Endothelial cell of umbilical vein (primary cell): ENCODE measurements around the gene TSPAN15. TPM values are rescaled to one million over a fixed set of nuclear protein-coding genes. Genes with fewer than 3 reads are reported as not detected.

Experiments used
- BruUV-seq: library from RNA; stranded (reverse); fragments of 400-500 nt; replicated peaks from 2 replicates; lab custom pipeline; 2021; lab: Mats Ljungman, UMichigan
- CTCF ChIA-PET: fragments of 300-600, 350-600 bp; sonication (Branson Sonifier 250); formaldehyde crosslinking; loops from one replicate; lab custom pipeline; 2021; ENCODE audit warnings: antibody characterized with exemption, inconsistent platforms; lab: Charles Lee
- POLR2A ChIA-PET: fragments of 300-600, 350-600 bp; sonication (Branson Sonifier 250); formaldehyde crosslinking; loops from one replicate; lab custom pipeline; 2021; ENCODE audit warnings: antibody characterized with exemption, inconsistent platforms; lab: Charles Lee
- DNase-seq: peaks from one replicate; pipeline ENCODE4 v3.0.0-alpha.2; 2011; ENCODE audit warnings: low read depth, low spot score
- FAIRE-seq: peaks from 2 replicates; lab custom pipeline; 2011; peaks lifted over from hg19 to GRCh38; lab: Jason Lieb, UNC
- H2AFZ ChIP-seq: 2 replicates; pipeline ENCODE4 v1.6.0; 2012; ENCODE audit warnings: low read depth, low read length, control low read depth, inconsistent platforms
- H3K27ac ChIP-seq: 2 replicates; pipeline ENCODE4 v1.5.1; 2011; ENCODE audit warnings: low read depth, mild to moderate bottlenecking, control low read depth, low read length, moderate library complexity; ENCODE audit not compliant: insufficient read depth
- H3K27me3 ChIP-seq, 2 experiments: 2 replicates each; pipeline versions ENCODE4 v1.6.0 to v1.6.1; 2011; ENCODE audit warnings: low read length in 2 of 2, mixed read lengths in 1 of 2; ENCODE audit not compliant: control insufficient read depth in 2 of 2, insufficient read depth in 2 of 2
- H3K36me3 ChIP-seq, 2 experiments: 2 replicates in 1 of 2; 3 replicates in 1 of 2; pipeline ENCODE4 v1.5.1; 2011; ENCODE audit warnings: low read length in 2 of 2, mild to moderate bottlenecking in 1 of 2, moderate library complexity in 1 of 2; ENCODE audit not compliant: control insufficient read depth in 2 of 2, insufficient read depth in 2 of 2; ENCODE audit errors: extremely low read depth in 1 of 2
- H3K4me1 ChIP-seq: 3 replicates; pipeline ENCODE4 v1.5.1; 2011; ENCODE audit warnings: mild to moderate bottlenecking, low read length; ENCODE audit not compliant: control insufficient read depth, insufficient read depth; ENCODE audit errors: extremely low read depth
- H3K4me2 ChIP-seq: 2 replicates; pipeline ENCODE4 v1.6.1; 2011; ENCODE audit warnings: low read length, control low read depth, mixed read lengths; ENCODE audit not compliant: insufficient read depth
- H3K4me3 ChIP-seq, 3 experiments: fragments of 200-600 bp in 1 of 3; sonication (generic), shearing (Covaris generic) in 1 of 3; replicated peaks in 1 of 3; 2 replicates each; pipeline ENCODE4 v1.5.1; 2011 to 2016; ENCODE audit warnings: control low read depth in 3 of 3, low read length in 3 of 3, mild to moderate bottlenecking in 2 of 3, inconsistent platforms in 1 of 3, low read depth in 1 of 3, moderate library complexity in 1 of 3; ENCODE audit not compliant: insufficient read depth in 1 of 3
- H3K79me2 ChIP-seq: 2 replicates; pipeline ENCODE4 v1.6.0; 2012; ENCODE audit warnings: low read length, inconsistent platforms; ENCODE audit not compliant: control insufficient read depth, insufficient read depth
- H3K9ac ChIP-seq: replicated peaks from 2 replicates; pipeline ENCODE3; 2011; ENCODE audit warnings: low read length, control low read depth; ENCODE audit not compliant: insufficient read depth; ENCODE audit errors: extremely low read depth
- H3K9me1 ChIP-seq: replicated peaks from 3 replicates; pipeline ENCODE4 v1.6.0; 2011; ENCODE audit warnings: mild to moderate bottlenecking, low read length; ENCODE audit not compliant: control insufficient read depth, insufficient read depth; ENCODE audit errors: extremely low read depth
- H3K9me3 ChIP-seq: replicated peaks from 2 replicates; pipeline ENCODE4 v1.5.1; 2012; ENCODE audit warnings: low read length, inconsistent platforms; ENCODE audit not compliant: control insufficient read depth, insufficient read depth
- H4K20me1 ChIP-seq: replicated peaks from 2 replicates; pipeline ENCODE3; 2011; ENCODE audit warnings: mild to moderate bottlenecking, low read length; ENCODE audit not compliant: control insufficient read depth, insufficient read depth; ENCODE audit errors: extremely low read depth
- FOS ChIP-seq: IDR thresholded peaks from 2 replicates; pipeline ENCODE4 v1.6.1; 2011; ENCODE audit warnings: mild to moderate bottlenecking, low read length, moderate library complexity, borderline replicate concordance; ENCODE audit not compliant: insufficient read depth
- GATA2 ChIP-seq: IDR thresholded peaks from 2 replicates; pipeline ENCODE4 v1.7.0; 2011; ENCODE audit warnings: low read depth, mild to moderate bottlenecking, moderate library complexity, mixed read lengths, low read length; ENCODE audit not compliant: insufficient read length, insufficient read depth
- JUN ChIP-seq: IDR thresholded peaks from 2 replicates; pipeline ENCODE4 v1.6.1; 2011; ENCODE audit warnings: borderline replicate concordance, low read depth; ENCODE audit not compliant: insufficient read length, insufficient read depth
- POLR2A ChIP-seq: IDR thresholded peaks from 2 replicates; pipeline ENCODE4 v1.6.1; 2012; ENCODE audit warnings: low read depth, mild to moderate bottlenecking, control low read depth, low read length
- POLR2AphosphoS5 ChIP-seq: IDR thresholded peaks from 2 replicates; pipeline ENCODE4 v1.6.1; 2012; ENCODE audit warnings: low read depth, mild to moderate bottlenecking, control low read depth, low read length, moderate library complexity; ENCODE audit not compliant: insufficient read depth
- dilution Hi-C: fragments of 300-500 bp; cut with MboI; formaldehyde crosslinking; loops from one replicate; pipeline ENCODE4 v1.15.0; 2019; ENCODE audit warnings: low sequenced_read_pairs; ENCODE audit not compliant: extremely low pct_ligation_motif_present
- intact Hi-C: fragments of 100-400 bp; cut with micrococcal nuclease; formaldehyde crosslinking; loops from one replicate; pipeline ENCODE4 v1.10.0; 2022
- polyA plus RNA-seq, 4 experiments: library from polyadenylated mRNA; depleted of rRNA in 3 of 4; stranded (reverse) in 3 of 4; unstranded in 1 of 4; fragments of >200 nt; gene quantifications; 2 replicates each; pipeline versions ENCODE4 v1.2.1 to v1.2.3, GENCODE V29; 2011 to 2012; ENCODE audit warnings: missing spikeins in 1 of 4
- total RNA-seq: library from RNA; stranded (reverse); gene quantifications from 2 replicates; pipeline ENCODE4 v1.2.3, GENCODE V29; 2021
- TF ChIP-seq, protein P1 (sequence below), 2 donors: IDR thresholded peaks; 1 replicate in 1 of 2; 2 replicates in 1 of 2; pipeline ENCODE4 v1.5.1; 2011; ENCODE audit warnings: low read length in 2 of 2, mild to moderate bottlenecking in 2 of 2, moderate library complexity in 2 of 2, control low read depth in 1 of 2, inconsistent platforms in 1 of 2, low read depth in 1 of 2; ENCODE audit not compliant: insufficient read depth in 1 of 2; ENCODE audit errors: extremely low read depth in 1 of 2
- TF ChIP-seq, protein P2 (sequence below): IDR thresholded peaks from 2 replicates; pipeline ENCODE4 v1.6.1; 2011; ENCODE audit not compliant: insufficient read depth, insufficient read length

Gene TSPAN15
- total and polyA plus RNA-seq, 2 donors (not counting 3 experiments of a cell fraction or from before 2014, with no cell fraction given): 78.4 to 189 TPM

DNA sequence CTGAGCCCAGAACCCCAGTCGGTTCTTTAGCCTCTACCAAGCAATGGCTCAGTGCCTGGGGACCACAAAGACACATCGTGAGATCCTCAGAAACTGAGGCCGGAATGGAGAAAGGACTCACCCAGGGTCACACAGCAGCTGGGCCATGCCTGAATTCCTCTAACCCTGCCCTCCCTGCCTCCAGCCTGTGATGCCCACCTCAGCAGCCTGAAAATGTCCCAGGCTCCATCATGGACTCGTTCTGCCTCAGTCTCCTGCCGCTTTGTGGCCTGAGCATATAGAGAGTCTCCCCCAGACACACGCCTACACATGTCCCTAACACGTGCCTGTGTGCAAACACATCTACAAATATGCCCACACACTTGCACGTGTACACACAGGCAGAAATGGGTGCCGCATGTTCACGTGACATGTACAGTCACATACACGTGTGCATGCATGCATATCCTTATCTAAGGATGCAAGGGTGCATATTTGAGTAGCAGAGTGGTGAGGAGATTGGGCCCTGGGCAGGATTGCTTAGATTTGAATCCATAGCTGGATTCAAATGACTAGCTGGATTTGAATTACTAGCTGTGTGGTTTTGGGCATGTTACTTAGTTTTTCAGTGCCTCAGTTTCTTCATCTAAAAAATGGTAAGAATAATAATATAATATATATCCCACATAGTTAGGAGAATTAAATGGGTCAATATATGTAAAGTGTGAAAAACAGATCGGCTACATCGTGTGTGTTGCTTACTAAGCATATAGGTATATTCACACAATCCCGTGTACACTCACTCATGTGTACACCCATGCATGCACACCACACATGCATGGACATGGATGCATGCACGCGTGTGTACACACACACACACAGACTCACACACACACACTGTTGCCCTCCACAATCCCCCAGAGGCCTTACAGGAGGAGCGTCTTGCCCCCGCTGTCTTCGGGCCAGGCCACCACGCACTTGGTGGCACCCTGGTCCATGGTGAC is 36.9 kb upstream of the TSPAN15 start:
- FAIRE-seq: no peak
- H3K4me1 ChIP-seq: peaks cover 7% of the 10 kb centered on the region
- TF ChIP-seq GATA2: no peak
- no peak for TF ChIP-seq FOS
- TF ChIP-seq, protein P1, sequence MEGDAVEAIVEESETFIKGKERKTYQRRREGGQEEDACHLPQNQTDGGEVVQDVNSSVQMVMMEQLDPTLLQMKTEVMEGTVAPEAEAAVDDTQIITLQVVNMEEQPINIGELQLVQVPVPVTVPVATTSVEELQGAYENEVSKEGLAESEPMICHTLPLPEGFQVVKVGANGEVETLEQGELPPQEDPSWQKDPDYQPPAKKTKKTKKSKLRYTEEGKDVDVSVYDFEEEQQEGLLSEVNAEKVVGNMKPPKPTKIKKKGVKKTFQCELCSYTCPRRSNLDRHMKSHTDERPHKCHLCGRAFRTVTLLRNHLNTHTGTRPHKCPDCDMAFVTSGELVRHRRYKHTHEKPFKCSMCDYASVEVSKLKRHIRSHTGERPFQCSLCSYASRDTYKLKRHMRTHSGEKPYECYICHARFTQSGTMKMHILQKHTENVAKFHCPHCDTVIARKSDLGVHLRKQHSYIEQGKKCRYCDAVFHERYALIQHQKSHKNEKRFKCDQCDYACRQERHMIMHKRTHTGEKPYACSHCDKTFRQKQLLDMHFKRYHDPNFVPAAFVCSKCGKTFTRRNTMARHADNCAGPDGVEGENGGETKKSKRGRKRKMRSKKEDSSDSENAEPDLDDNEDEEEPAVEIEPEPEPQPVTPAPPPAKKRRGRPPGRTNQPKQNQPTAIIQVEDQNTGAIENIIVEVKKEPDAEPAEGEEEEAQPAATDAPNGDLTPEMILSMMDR (IDR thresholded peaks at IDR 0.05; ENCODE audit: extremely low read depth in 1 of 2, insufficient read depth in 1 of 2, low read depth in 1 of 2, low read length in 2 of 2): no peak
- TF ChIP-seq, protein P2, sequence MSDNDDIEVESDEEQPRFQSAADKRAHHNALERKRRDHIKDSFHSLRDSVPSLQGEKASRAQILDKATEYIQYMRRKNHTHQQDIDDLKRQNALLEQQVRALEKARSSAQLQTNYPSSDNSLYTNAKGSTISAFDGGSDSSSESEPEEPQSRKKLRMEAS: no peak
- no peak for TF ChIP-seq POLR2A
- TF ChIP-seq POLR2AphosphoS5: no peak
- TF ChIP-seq JUN: no peak
- H2AFZ ChIP-seq: no peak overlapping the region
- H3K9me3 ChIP-seq: no peaks in the 10 kb centered on the region
- H3K9me1 ChIP-seq: no peaks in the 10 kb centered on the region
- H3K9ac ChIP-seq: no peak overlapping the region
- H3K4me2 ChIP-seq: no peak overlapping the region
- POLR2A ChIA-PET: interaction anchor here (1.0 kb wide), 1 partner anchor 35 kb away, joined by 3 read pairs; no protein-coding TSS in a partner anchor
- no peak overlapping the region for H3K4me3 ChIP-seq
- H3K27ac ChIP-seq: no peak overlapping the region
- dilution Hi-C loops (no loop called here), intact Hi-C loops (loop anchor here (5.0 kb wide), 2 partner anchors 292 to 407 kb away; partner anchors contain the start of gene VPS26A)
- no peak for DNase-seq
- no peaks in the 10 kb centered on the region for H3K79me2 ChIP-seq
- no TSS peak for BruUV-seq
- CTCF ChIA-PET: interaction anchor here (0.8 to 1.8 kb wide), 8 partner anchors 33 to 864 kb away, joined by 3 to 8 read pairs (median 4); partner anchors contain the start of gene DDX21
- no peaks in the 10 kb centered on the region for H4K20me1 ChIP-seq
- no peaks in the 10 kb centered on the region for H3K36me3 ChIP-seq
- H3K27me3 ChIP-seq: no peaks in the 10 kb centered on the region
